ENCODE data around the gene FAM13A. TPM values are rescaled to one million over a fixed set of nuclear protein-coding genes. Genes with fewer than 3 reads are reported as not detected.

FAM13A gene
- total and polyA plus RNA-seq, 12 donors: 10.1 to 61.6 (median 29.1) TPM

DNA sequence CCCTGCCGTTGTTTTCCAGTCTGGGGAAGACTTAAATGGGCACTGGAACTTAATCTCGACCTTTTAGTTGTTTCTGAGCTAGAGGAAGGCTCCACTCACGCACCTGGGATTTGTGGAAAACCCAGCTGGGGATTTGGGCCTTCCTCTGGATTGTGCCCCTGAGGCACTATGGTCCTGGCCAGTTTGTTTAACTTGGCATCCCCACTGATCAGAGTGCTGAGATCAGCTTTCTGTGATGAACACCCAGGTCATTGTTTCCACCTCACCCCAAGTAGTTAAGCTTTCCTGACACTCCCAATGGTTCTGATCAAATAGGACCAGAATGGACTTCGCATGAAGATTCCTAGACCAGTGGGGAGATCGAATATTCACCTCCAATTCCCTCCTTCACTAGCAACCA is 338.9 kb downstream of the FAM13A start:
- no peak for DNase-seq
- intact Hi-C loops (cut with DNase I): no loop called here
- Histone ChIP-seq H3K27ac (no peak overlapping the region), H3K36me3 (replicated peaks in 1 of 2) (peaks cover 0 to 9% of the 10 kb centered on the region in 2 donors), H3K4me3 (no peak overlapping the region), H3K4me1 (replicated peaks in 1 of 2) (no peaks in the 10 kb centered on the region), H3K27me3 (no peaks in the 10 kb centered on the region), H3K9me3 (replicated peaks in 1 of 3) (peaks cover 0 to 11% (median 9%) of the 10 kb centered on the region in 3 donors)
- TF ChIP-seq, protein P1, sequence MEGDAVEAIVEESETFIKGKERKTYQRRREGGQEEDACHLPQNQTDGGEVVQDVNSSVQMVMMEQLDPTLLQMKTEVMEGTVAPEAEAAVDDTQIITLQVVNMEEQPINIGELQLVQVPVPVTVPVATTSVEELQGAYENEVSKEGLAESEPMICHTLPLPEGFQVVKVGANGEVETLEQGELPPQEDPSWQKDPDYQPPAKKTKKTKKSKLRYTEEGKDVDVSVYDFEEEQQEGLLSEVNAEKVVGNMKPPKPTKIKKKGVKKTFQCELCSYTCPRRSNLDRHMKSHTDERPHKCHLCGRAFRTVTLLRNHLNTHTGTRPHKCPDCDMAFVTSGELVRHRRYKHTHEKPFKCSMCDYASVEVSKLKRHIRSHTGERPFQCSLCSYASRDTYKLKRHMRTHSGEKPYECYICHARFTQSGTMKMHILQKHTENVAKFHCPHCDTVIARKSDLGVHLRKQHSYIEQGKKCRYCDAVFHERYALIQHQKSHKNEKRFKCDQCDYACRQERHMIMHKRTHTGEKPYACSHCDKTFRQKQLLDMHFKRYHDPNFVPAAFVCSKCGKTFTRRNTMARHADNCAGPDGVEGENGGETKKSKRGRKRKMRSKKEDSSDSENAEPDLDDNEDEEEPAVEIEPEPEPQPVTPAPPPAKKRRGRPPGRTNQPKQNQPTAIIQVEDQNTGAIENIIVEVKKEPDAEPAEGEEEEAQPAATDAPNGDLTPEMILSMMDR (IDR thresholded peaks at IDR 0.05): no peak
- no peak for TF ChIP-seq POLR2A (IDR thresholded peaks at IDR 0.05)
- WGBS, 4 donors: 97 to 100% (median 98%) methylated on average over 5 of the region's 5 CpGs

DNA sequence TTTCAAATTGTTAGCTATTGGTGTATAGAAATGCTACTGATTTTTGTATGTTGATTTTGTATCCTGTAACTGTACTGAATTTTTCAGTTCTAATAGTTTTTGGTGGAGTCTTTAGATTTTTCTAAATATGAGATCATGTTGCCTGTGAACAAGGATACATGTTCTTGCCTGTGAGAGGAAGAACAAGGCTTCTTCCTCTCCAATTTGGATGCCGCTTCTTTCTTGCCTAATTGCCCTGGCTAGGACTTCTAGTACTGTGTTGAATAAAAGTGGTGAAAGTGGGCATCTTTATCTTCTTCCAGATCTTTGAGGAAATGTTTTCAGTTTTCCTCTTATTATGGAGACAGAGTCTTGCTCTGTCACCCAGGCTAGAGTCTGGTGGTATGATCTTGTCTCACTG is 343.2 kb downstream of the FAM13A start:
- TF ChIP-seq POLR2A (IDR thresholded peaks at IDR 0.05): no peak
- TF ChIP-seq, protein P1 (IDR thresholded peaks at IDR 0.05): no peak
- Histone ChIP-seq H3K36me3 (replicated peaks in 1 of 2) (no peaks in the 10 kb centered on the region), H3K9me3 (replicated peaks in 1 of 3) (peaks cover 0 to 11% (median 9%) of the 10 kb centered on the region in 3 donors), H3K27ac (no peak overlapping the region), H3K27me3 (no peaks in the 10 kb centered on the region), H3K4me3 (no peak overlapping the region), H3K4me1 (replicated peaks in 1 of 2) (no peaks in the 10 kb centered on the region)
- 88 to 100% (median 99%) methylated on average over 1 of the region's 1 CpG for WGBS, 4 donors
- intact Hi-C loops (cut with DNase I): no loop called here
- DNase-seq: no peak

DNA sequence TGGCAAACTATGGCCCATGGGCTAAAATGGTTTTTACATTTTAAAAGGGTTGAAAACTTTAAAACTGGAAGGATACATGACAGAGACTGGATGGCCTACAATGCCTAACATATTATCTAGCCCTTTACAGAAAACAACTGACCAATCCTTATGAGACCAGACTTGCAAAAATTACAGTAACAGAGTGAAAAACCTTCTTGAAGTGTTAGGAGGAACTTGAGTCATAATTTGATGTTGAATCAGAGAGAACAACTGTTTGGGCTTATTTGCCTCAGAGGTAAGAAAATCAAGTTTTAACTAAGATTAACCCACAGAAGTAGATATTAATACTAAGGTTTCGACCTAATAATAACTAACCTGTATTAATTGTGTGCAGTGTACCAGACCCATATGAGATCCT is 347.0 kb downstream of the FAM13A start:
- Histone ChIP-seq H3K9me3 (replicated peaks in 1 of 3) (no peaks in the 10 kb centered on the region), H3K4me1 (replicated peaks in 1 of 2) (peaks cover 0 to 9% of the 10 kb centered on the region in 2 donors), H3K4me3 (no peak overlapping the region), H3K36me3 (replicated peaks in 1 of 2) (peaks cover 0 to 6% of the 10 kb centered on the region in 2 donors), H3K27ac (no peak overlapping the region), H3K27me3 (no peaks in the 10 kb centered on the region)
- DNase-seq: no peak
- 86 to 100% (median 98%) methylated on average over 1 of the region's 1 CpG for WGBS, 4 donors
- intact Hi-C loops (cut with DNase I): loop anchor here (5.0 to 10.0 kb wide), 3 partner anchors 105 to 315 kb away; no protein-coding TSS in a partner anchor
- TF ChIP-seq, protein P1 (IDR thresholded peaks at IDR 0.05): no peak
- no peak for TF ChIP-seq POLR2A (IDR thresholded peaks at IDR 0.05)

DNA sequence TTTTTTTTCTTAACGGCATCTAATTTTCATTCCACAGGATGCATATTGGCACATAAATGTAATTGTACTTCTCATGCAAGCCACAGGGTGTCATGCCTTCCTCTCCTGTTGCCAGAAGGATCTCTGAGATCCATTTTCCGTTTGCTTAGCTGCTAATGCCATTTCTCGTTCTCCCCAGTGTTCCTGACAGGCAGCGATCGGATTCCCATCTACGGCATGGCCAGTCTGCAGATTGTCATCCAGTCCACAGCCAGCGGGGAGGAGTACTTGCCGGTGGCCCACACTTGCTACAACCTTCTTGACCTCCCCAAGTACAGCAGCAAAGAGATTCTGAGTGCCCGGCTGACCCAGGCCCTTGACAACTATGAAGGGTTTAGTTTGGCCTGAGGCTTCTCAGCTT is 350.4 kb downstream of the FAM13A start:
- DNase-seq: peak; percentile 39 to 74 (median 49)
- peaks cover 0 to 9% of the 10 kb centered on the region in 2 donors for H3K4me1 ChIP-seq (replicated peaks in 1 of 2)
- no peaks in the 10 kb centered on the region for H3K9me3 ChIP-seq (replicated peaks in 1 of 3)
- no peak overlapping the region for H3K4me3 ChIP-seq
- H3K27ac ChIP-seq: peak overlapping the region in 1 of 5 donors; percentile 45
- H3K36me3 ChIP-seq (replicated peaks in 1 of 2): peaks cover 0 to 10% of the 10 kb centered on the region in 2 donors
- no peak for TF ChIP-seq POLR2A (IDR thresholded peaks at IDR 0.05)
- TF ChIP-seq, protein P1 (IDR thresholded peaks at IDR 0.05): peak; percentile 53 to 81 (median 70)
- intact Hi-C loops (cut with DNase I): loop anchor here (5.0 to 10.0 kb wide), 3 partner anchors 108 to 318 kb away; no protein-coding TSS in a partner anchor
- no peaks in the 10 kb centered on the region for H3K27me3 ChIP-seq
- 20 to 44% (median 42%) methylated on average over 9 of the region's 9 CpGs for WGBS, 4 donors
